HG03565 (cell line): ENCODE measurements around the gene CBX8.
A peak's percentile ranks its signal among the peaks of the same experiment; 100 is the strongest.

Experiments used
- ATAC-seq: cut with Tn5 transposase; IDR thresholded peaks from one replicate; pipeline ENCODE4 v1.9.1; 2021; ENCODE audit warnings: mild to moderate bottlenecking, moderate library complexity; ENCODE audit not compliant: unreplicated experiment

Gene CBX8

GRCh38 chr17:79796763-79797491 is at the start of gene CBX8:
Gene CBX8 (minus strand): TSS chr17:79797077. CDS start chr17:79796998, 79 bp downstream.
- peak; percentile 81 for ATAC-seq

- no peak for ATAC-seq
Measured at GRCh38 chr17:79845601-79845949, 48.7 kb upstream of the CBX8 start.

GRCh38 chr17:79844869-79845600 is 48.2 kb upstream of the CBX8 start:
- no peak for ATAC-seq

GRCh38 chr17:79843816-79844800 is 47.2 kb upstream of the CBX8 start:
- ATAC-seq: no peak

- ATAC-seq: no peak
Measured at GRCh38 chr17:79843474-79843815, 46.6 kb upstream of the CBX8 start.

- ATAC-seq: no peak
Measured at GRCh38 chr17:79842656-79843473, 46.0 kb upstream of the CBX8 start.

- ATAC-seq: no peak
Measured at GRCh38 chr17:79842136-79842655, 45.3 kb upstream of the CBX8 start.

- no peak for ATAC-seq
Measured at GRCh38 chr17:79841369-79842135, 44.7 kb upstream of the CBX8 start.

GRCh38 chr17:79840989-79841286 is 44.1 kb upstream of the CBX8 start:
- no peak for ATAC-seq

GRCh38 chr17:79840269-79840988 is 43.6 kb upstream of the CBX8 start:
- ATAC-seq: no peak

GRCh38 chr17:79839356-79840268 is 42.7 kb upstream of the CBX8 start, which contains the start of gene CBX4:
Gene CBX4 (minus strand): TSS chr17:79839440. CDS start chr17:79839251, 189 bp downstream.
- ATAC-seq: peak; percentile 42

- peak; percentile 6 for ATAC-seq
Measured at GRCh38 chr17:79838522-79839274, 41.8 kb upstream of the CBX8 start.

- no peak for ATAC-seq
Measured at GRCh38 chr17:79837888-79838521, 41.1 kb upstream of the CBX8 start.

- ATAC-seq: no peak
Measured at GRCh38 chr17:79836972-79837887, 40.4 kb upstream of the CBX8 start.

- no peak for ATAC-seq
Measured at GRCh38 chr17:79836510-79836971, 39.7 kb upstream of the CBX8 start.
